IPS DF 6.9 (cell line): ENCODE data around the gene STAT5B.

Source experiments
- DNase-seq: peaks from one replicate; pipeline ENCODE4 v3.0.0-alpha.2; 2013; ENCODE audit warnings: low read depth, low spot score
- H3K27ac ChIP-seq: one replicate; pipeline ENCODE4 v1.5.1; 2013; ENCODE audit warnings: low read length, control low read depth
- H3K27me3 ChIP-seq: 2 replicates; pipeline ENCODE4 v1.6.1; 2013; ENCODE audit warnings: mild to moderate bottlenecking, low read length; ENCODE audit not compliant: control insufficient read depth, insufficient read depth
- H3K36me3 ChIP-seq: 2 replicates; pipeline ENCODE4 v1.6.1; 2013; ENCODE audit warnings: low read length; ENCODE audit not compliant: control insufficient read depth, insufficient read depth
- H3K4me1 ChIP-seq: 2 replicates; pipeline ENCODE4 v1.6.1; 2013; ENCODE audit warnings: low read length; ENCODE audit not compliant: control insufficient read depth, insufficient read depth
- H3K4me3 ChIP-seq: 2 replicates; pipeline ENCODE4 v1.5.1; 2013; ENCODE audit warnings: mild to moderate bottlenecking, low read length
- H3K9me3 ChIP-seq: 2 replicates; pipeline ENCODE4 v1.6.1; 2013; ENCODE audit warnings: low read length, inconsistent platforms; ENCODE audit not compliant: control insufficient read depth, insufficient read depth
- WGBS: extraction: QIAGEN DNeasy Blood & Tissue Kit; methylation state at CpG from one replicate; pipeline ENCODE4 v1.1.7; 2013; ENCODE audit warnings: mixed read lengths, missing lambda C conversion rate; ENCODE audit not compliant: insufficient read length, insufficient coverage; 5-methylcytosine and 5-hydroxymethylcytosine counted together

Gene STAT5B

GRCh38 chr17:42180922-42181850, 95.0 kb downstream of the STAT5B start, which contains the start of gene KCNH4:
TSS of gene KCNH4 (minus strand) at chr17:42181142. CDS start at chr17:42180945, 197 bp downstream.
- H3K27me3 ChIP-seq: peaks cover 5% of the 10 kb centered on the region; the same call in 1 of the 2 replicates
- no peak for DNase-seq

GRCh38 chr17:42180411-42180921, 95.7 kb downstream of the STAT5B start:
- H3K36me3 ChIP-seq: no peaks in the 10 kb centered on the region
- no peaks in the 10 kb centered on the region for H3K9me3 ChIP-seq
- no peaks in the 10 kb centered on the region; the same call in 1 of the 2 replicates for H3K4me1 ChIP-seq
- WGBS: no CpG with 5 or more reads among the region's 33 CpGs
- H3K27ac ChIP-seq: no peak overlapping the region
- H3K4me3 ChIP-seq: peak overlapping the region; percentile 48; the same call in 1 of the 2 replicates
- peaks cover 5% of the 10 kb centered on the region; the same call in 1 of the 2 replicates for H3K27me3 ChIP-seq
- DNase-seq: no peak

More at GRCh38 chr17:42180922-42181850, 95.0 kb downstream of the STAT5B start, which contains the start of gene KCNH4:
- Histone ChIP-seq H3K4me3 (peak within 1 kb of the TSS; percentile 48; the same call in 1 of the 2 replicates), H3K4me1 (no peaks in the 10 kb centered on the region; the same call in 1 of the 2 replicates), H3K9me3 (no peaks in the 10 kb centered on the region), H3K27ac (no peak within 1 kb of the TSS), H3K36me3 (no peaks in the 10 kb centered on the region)
- WGBS: no CpG with 5 or more reads among the region's 60 CpGs

- H3K9me3 ChIP-seq: no peaks in the 10 kb centered on the region
- no peaks in the 10 kb centered on the region; the same call in 1 of the 2 replicates for H3K4me1 ChIP-seq
- H3K4me3 ChIP-seq: peak overlapping the region; percentile 48; the same call in 1 of the 2 replicates
- no peak overlapping the region for H3K27ac ChIP-seq
- no CpG with 5 or more reads among the region's 20 CpGs for WGBS
- no peaks in the 10 kb centered on the region for H3K36me3 ChIP-seq
- peaks cover 5% of the 10 kb centered on the region; the same call in 1 of the 2 replicates for H3K27me3 ChIP-seq
- no peak for DNase-seq
Observed at GRCh38 chr17:42179911-42180410, 96.2 kb downstream of the STAT5B start.

GRCh38 chr17:42179335-42179734, 96.9 kb downstream of the STAT5B start:
- Histone ChIP-seq H3K9me3 (no peaks in the 10 kb centered on the region), H3K27ac (no peak overlapping the region), H3K27me3 (peaks cover 5% of the 10 kb centered on the region; the same call in 1 of the 2 replicates), H3K4me3 (no peak overlapping the region), H3K36me3 (no peaks in the 10 kb centered on the region), H3K4me1 (no peaks in the 10 kb centered on the region; the same call in 1 of the 2 replicates)
- no CpG with 5 or more reads among the region's 1 CpG for WGBS
- DNase-seq: no peak

GRCh38 chr17:42178817-42179216, 97.4 kb downstream of the STAT5B start:
- DNase-seq: no peak
- no peaks in the 10 kb centered on the region; the same call in 1 of the 2 replicates for H3K4me1 ChIP-seq
- H3K27me3 ChIP-seq: peaks cover 5% of the 10 kb centered on the region; the same call in 1 of the 2 replicates

GRCh38 chr17:42177684-42178083, 98.5 kb downstream of the STAT5B start:
- H3K36me3 ChIP-seq: no peaks in the 10 kb centered on the region
- H3K4me1 ChIP-seq: no peaks in the 10 kb centered on the region; the same call in 1 of the 2 replicates
- no peak overlapping the region for H3K27ac ChIP-seq
- no CpG with 5 or more reads among the region's 2 CpGs for WGBS
- no peak overlapping the region for H3K4me3 ChIP-seq
- H3K27me3 ChIP-seq: peaks cover 2% of the 10 kb centered on the region; the same call in 1 of the 2 replicates
- H3K9me3 ChIP-seq: no peaks in the 10 kb centered on the region
- DNase-seq: no peak

More at GRCh38 chr17:42178817-42179216, 97.4 kb downstream of the STAT5B start:
- WGBS: no CpG with 5 or more reads among the region's 14 CpGs
- Histone ChIP-seq H3K36me3 (no peaks in the 10 kb centered on the region), H3K9me3 (no peaks in the 10 kb centered on the region), H3K27ac (no peak overlapping the region), H3K4me3 (no peak overlapping the region)

GRCh38 chr17:42174126-42174783, 101.9 kb downstream of the STAT5B start:
- no peak for DNase-seq
- H3K4me3 ChIP-seq: no peak overlapping the region
- no peak overlapping the region for H3K27ac ChIP-seq
- no peaks in the 10 kb centered on the region for H3K27me3 ChIP-seq
- no peaks in the 10 kb centered on the region for H3K9me3 ChIP-seq
- no peaks in the 10 kb centered on the region for H3K36me3 ChIP-seq
- no CpG with 5 or more reads among the region's 14 CpGs for WGBS
- H3K4me1 ChIP-seq: no peaks in the 10 kb centered on the region

GRCh38 chr17:42171831-42172230, 104.4 kb downstream of the STAT5B start:
- no peak overlapping the region for H3K4me3 ChIP-seq
- no peak for DNase-seq
- no peak overlapping the region for H3K27ac ChIP-seq
- whole genome bisulfite sequencing: no CpG with 5 or more reads among the region's 11 CpGs
- H3K4me1 ChIP-seq: no peaks in the 10 kb centered on the region
- no peaks in the 10 kb centered on the region for H3K27me3 ChIP-seq
- no peaks in the 10 kb centered on the region for H3K36me3 ChIP-seq
- no peaks in the 10 kb centered on the region for H3K9me3 ChIP-seq

- no CpG with 5 or more reads among the region's 29 CpGs for WGBS
- no peaks in the 10 kb centered on the region for H3K27me3 ChIP-seq
- DNase-seq: no peak
- H3K27ac ChIP-seq: no peak overlapping the region
- H3K4me3 ChIP-seq: no peak overlapping the region
- H3K4me1 ChIP-seq: no peaks in the 10 kb centered on the region
- no peaks in the 10 kb centered on the region for H3K9me3 ChIP-seq
- H3K36me3 ChIP-seq: no peaks in the 10 kb centered on the region
Observed at GRCh38 chr17:42169351-42169750, 106.8 kb downstream of the STAT5B start.

- Histone ChIP-seq H3K27me3 (no peaks in the 10 kb centered on the region), H3K4me3 (no peak overlapping the region), H3K4me1 (peaks cover 1% of the 10 kb centered on the region; the same call in 1 of the 2 replicates), H3K27ac (no peak overlapping the region), H3K9me3 (no peaks in the 10 kb centered on the region), H3K36me3 (no peaks in the 10 kb centered on the region)
- no peak for DNase-seq
- WGBS: no CpG with 5 or more reads among the region's 8 CpGs
Observed at GRCh38 chr17:42167807-42168206, 108.4 kb downstream of the STAT5B start.
